Fibroblast of villous mesenchyme (primary cell): Measurements from ENCODE around the gene ADSS1. TPM values are rescaled to one million over a fixed set of nuclear protein-coding genes. Genes with fewer than 3 reads are reported as not detected.

Source experiments
- DNase-seq: peaks from one replicate; pipeline ENCODE4 v3.0.0-alpha.2; 2010; ENCODE audit warnings: low read depth
- H3K4me3 ChIP-seq: 2 replicates; pipeline ENCODE4 v1.5.1; 2011; ENCODE audit warnings: low read depth, mild to moderate bottlenecking, low read length
- CTCF ChIP-seq: IDR thresholded peaks from 2 replicates; pipeline ENCODE4 v1.5.1; 2012; ENCODE audit warnings: low read depth, mild to moderate bottlenecking, low read length; ENCODE audit not compliant: insufficient read depth
- total RNA-seq: library from RNA; depleted of rRNA; stranded (reverse); fragments of >200 nt; gene quantifications from 2 replicates; pipeline ENCODE4 v1.2.3, GENCODE V29; 2012

ADSS1 gene
- total RNA-seq, 1 donor = 4.3 TPM

DNA sequence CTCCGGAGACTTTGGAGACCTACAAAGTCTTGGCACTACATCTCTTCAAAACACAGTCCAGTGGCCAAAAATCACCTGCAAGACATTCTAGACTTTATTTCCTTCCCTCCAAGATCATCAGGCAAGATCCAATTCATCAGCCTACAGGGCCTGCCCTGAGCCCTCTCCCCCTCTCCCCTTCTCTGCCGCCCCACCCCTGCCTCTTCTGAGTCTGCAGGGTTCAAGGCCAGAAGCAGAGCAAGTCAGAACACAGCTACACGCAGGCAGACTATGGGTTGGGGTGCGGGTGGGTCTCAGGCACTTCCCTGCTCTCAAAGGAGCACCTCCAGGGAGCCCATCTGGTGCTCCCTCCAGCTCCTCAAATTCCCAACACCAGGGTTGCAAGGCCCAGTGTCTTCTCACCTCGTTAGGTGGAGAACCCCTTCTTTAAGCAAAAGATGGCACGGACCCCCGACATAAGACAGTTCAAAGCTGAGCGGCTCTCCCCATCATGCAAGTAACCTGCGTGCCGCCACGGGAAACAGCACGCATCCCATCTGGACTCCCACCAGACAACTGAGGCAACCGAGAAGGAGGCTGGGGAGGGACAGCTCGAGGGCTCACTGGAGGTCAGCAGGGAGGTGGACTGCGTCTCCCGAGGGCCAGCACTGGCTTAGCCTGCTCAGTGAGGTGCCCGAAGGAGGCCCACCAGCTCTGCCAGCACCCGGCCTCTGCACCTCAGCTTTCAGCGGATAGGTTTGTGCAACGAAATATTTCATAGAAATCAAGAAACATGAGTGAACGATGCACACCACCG is 40.2 kb upstream of the ADSS1 start:
- TF ChIP-seq CTCF = no peak
- no peak for DNase-seq
- no peak overlapping the region for H3K4me3 ChIP-seq

GRCh38 chr14:104684449-104684821 is 39.6 kb upstream of the ADSS1 start:
- no peak for DNase-seq
- no peak for TF ChIP-seq CTCF

DNA sequence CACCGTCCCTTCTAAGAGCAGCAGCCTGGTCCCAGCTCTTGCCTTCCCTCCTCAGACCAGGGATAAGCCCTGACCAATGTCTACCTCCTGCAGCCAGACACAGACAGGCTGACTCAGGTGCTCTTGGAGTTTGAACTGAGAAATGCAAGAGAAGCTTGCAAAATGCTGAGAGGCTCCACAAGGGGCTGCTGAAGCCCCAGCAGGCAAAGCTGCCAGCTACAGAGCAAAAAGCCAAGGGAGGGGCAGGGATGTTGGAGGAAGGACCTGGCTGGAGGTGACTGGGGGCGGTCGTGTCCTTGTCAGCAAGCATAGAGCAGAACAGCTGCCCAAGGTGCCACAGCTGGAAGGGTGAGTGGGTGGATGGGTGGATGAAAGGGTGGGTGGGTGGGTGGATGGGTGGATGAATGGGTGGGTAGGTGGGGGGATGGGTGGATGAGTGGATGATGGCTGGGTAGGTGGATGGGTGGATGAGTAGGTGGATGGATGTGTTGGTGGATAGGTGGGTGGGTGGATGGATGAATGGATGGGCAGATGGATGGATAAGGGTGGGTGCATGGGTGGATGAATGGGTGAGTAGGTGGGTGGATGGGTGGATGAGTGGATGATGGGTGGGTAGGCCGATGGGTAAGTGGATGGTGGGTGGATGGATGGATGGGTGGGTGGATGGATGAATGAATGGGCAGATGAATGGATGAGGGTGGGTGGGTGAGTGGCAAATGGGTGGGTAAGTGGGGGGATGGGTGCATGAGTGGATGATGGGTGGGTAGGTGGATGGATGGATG is 38.6 kb upstream of the ADSS1 start:
- no peak overlapping the region for H3K4me3 ChIP-seq
- no peak for DNase-seq
- no peak for TF ChIP-seq CTCF

More at GRCh38 chr14:104684449-104684821, 39.6 kb upstream of the ADSS1 start:
- H3K4me3 ChIP-seq = no peak overlapping the region

DNA sequence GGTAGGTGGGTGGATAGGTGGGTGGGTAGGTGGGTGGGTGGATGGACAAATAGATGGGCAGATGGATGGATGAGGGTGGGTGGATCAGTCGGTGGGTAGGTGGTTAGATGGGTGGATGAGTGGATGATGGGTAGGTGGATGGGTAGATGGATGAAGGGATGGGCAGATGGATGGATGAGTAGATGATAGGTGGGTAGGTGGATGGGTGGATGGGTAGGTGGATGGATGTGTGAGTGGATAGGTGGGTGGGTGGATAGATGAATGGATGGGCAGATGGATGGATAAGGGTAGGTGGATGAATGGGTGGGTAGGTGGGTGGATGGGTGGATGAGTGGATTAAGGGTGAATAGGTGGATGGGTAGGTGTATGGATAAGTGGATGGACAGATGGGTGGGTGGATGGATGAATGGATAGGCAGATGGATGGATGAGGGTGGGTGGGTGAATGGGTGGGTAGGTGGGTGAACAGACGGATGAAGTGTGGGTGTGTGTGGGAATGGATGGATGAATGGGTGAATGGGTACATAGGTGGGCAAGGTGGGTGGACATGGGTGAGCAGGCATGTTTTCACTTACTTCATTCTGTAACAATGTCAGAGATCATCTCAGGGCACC is 37.9 kb upstream of the ADSS1 start:
- H3K4me3 ChIP-seq = no peak overlapping the region
- TF ChIP-seq CTCF = no peak
- no peak for DNase-seq

DNA sequence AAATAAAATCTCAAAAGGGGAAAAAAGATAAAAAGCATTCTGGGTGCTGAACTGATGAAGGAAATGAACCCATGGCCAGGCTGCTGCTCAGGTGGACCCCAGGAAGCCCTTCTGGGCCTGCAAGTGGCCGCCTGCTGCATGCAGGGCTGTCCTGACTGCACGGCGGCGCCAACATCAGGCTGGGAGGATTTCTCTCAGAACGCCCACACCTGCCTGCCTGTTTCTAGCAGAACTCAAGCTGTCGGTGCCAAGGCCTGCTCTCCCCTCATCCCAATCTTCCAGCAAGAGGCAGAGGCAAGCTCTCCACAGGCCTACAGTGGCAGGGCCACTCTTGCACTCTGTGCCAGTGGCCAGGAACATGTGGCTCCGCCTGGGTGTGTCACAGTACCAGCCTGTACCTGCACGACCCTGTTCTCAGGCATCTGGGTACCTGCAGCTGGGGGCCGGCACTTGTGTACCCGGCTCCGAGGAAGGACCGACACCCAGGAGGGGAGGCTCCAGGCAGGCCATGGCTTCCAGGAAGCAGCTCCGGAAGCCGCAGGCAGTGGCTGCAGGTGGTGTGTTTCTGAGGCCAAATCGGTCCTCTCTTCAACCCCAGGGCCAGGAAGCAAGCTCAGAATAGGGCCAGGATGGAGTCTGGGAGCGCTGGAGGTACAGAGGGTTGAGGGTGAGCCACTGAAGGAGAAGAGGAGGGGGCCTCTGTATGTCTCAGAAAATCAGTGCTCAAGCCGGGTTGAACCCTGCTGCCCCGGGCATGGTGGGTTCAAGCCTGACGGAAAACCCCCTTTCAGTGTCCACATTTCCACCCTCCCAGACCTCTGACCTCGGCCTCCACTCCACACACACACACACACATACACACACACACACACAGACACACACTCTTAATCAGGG is 37.2 kb upstream of the ADSS1 start:
- DNase-seq = no peak
- no peak for TF ChIP-seq CTCF
- no peak overlapping the region for H3K4me3 ChIP-seq
